ENCODE measurements around the gene CHST8. TPM values are rescaled to one million over a fixed set of nuclear protein-coding genes. Genes with fewer than 3 reads are reported as not detected.

CHST8 gene
- total RNA-seq, 1 donor: 0.84 TPM

DNA sequence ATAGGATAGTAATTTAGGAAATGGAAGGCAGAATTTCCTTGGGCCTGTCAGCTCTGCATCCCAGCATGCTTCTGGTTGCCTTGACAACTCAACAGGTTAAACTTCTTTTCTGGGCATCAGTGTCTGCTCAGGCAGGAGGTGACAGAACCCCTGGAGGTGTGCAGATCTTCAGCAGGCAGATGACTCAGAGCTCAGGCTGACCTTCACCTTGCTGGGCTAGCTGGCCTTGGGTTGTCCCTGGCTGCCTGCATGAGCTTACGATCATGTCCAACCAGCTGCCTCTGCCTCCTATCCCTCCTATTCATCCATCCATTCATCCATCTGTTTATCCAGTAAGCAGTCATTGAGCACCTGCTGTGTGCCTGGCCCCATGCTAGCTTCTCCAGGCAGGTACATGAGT, 93.7 kb downstream of the CHST8 start:
- Histone ChIP-seq H3K9me3 (ENCODE audit: low read depth, low read length) (no peaks in the 10 kb centered on the region), H3K4me3 (ENCODE audit: low read length) (no peak overlapping the region), H3K27me3 (ENCODE audit: insufficient read depth, low read length) (peaks cover 2% of the 10 kb centered on the region), H3K4me1 (ENCODE audit: insufficient read depth, low read length) (no peaks in the 10 kb centered on the region)

GRCh38 chr19:33717878-33718277, 96.1 kb downstream of the CHST8 start:
- Histone ChIP-seq H3K27me3 (ENCODE audit: insufficient read depth, low read length) (no peaks in the 10 kb centered on the region), H3K4me1 (ENCODE audit: insufficient read depth, low read length) (no peaks in the 10 kb centered on the region), H3K9me3 (ENCODE audit: low read depth, low read length) (no peaks in the 10 kb centered on the region), H3K4me3 (ENCODE audit: low read length) (no peak overlapping the region)

DNA sequence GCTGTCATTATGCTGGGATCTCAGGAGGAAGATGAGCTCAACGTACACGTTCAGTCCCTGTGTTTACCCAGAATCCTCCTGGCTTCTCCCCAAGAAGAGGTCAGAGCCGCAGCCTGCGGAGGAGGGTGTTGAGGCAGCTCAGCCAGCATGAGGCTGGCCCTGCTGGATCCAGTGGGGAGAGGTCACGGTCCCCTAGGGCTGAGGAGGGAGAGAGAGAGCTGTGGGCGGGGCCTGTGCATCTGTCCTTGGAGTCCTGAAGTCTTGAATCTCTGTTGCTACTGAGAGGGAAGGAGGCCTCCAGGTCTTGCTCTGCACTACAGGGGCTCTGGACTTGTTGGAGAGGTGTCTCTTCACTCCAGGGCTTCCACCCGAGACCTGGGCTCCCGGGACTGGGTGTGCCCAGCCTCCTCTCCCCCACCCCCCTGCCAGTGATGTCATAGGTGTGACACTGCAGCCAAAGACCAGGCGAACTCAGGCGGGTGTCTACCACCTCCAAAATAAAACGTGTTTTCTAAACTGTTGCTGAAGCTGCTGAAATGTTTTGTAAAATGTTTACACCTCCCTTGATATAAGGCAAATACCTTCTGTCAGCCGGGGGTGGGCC, 97.0 kb downstream of the CHST8 start:
- no peaks in the 10 kb centered on the region for H3K27me3 ChIP-seq (ENCODE audit: insufficient read depth, low read length)
- no peaks in the 10 kb centered on the region for H3K4me1 ChIP-seq (ENCODE audit: insufficient read depth, low read length)
- H3K4me3 ChIP-seq (ENCODE audit: low read length): no peak overlapping the region
- no peaks in the 10 kb centered on the region for H3K9me3 ChIP-seq (ENCODE audit: low read depth, low read length)

GRCh38 chr19:33719366-33720154, 97.8 kb downstream of the CHST8 start:
- H3K4me3 ChIP-seq (ENCODE audit: low read length): no peak overlapping the region
- no peaks in the 10 kb centered on the region for H3K27me3 ChIP-seq (ENCODE audit: insufficient read depth, low read length)
- H3K4me1 ChIP-seq (ENCODE audit: insufficient read depth, low read length): no peaks in the 10 kb centered on the region
- H3K9me3 ChIP-seq (ENCODE audit: low read depth, low read length): no peaks in the 10 kb centered on the region

DNA sequence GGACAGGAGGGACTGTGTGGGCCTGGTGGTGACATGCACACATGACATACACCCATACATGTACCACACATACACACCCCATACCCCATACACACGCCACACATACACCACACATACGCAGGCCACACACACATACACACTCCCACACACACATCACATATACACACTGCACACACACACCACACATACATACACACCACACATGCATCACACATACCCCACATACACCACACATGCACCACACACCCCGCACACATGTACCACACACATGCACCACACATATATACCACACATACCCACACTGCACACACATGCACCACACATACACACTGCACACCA, 98.4 kb downstream of the CHST8 start:
- no peak overlapping the region for H3K4me3 ChIP-seq (ENCODE audit: low read length)
- H3K27me3 ChIP-seq (ENCODE audit: insufficient read depth, low read length): no peaks in the 10 kb centered on the region
- H3K9me3 ChIP-seq (ENCODE audit: low read depth, low read length): no peaks in the 10 kb centered on the region
- no peaks in the 10 kb centered on the region for H3K4me1 ChIP-seq (ENCODE audit: insufficient read depth, low read length)

DNA sequence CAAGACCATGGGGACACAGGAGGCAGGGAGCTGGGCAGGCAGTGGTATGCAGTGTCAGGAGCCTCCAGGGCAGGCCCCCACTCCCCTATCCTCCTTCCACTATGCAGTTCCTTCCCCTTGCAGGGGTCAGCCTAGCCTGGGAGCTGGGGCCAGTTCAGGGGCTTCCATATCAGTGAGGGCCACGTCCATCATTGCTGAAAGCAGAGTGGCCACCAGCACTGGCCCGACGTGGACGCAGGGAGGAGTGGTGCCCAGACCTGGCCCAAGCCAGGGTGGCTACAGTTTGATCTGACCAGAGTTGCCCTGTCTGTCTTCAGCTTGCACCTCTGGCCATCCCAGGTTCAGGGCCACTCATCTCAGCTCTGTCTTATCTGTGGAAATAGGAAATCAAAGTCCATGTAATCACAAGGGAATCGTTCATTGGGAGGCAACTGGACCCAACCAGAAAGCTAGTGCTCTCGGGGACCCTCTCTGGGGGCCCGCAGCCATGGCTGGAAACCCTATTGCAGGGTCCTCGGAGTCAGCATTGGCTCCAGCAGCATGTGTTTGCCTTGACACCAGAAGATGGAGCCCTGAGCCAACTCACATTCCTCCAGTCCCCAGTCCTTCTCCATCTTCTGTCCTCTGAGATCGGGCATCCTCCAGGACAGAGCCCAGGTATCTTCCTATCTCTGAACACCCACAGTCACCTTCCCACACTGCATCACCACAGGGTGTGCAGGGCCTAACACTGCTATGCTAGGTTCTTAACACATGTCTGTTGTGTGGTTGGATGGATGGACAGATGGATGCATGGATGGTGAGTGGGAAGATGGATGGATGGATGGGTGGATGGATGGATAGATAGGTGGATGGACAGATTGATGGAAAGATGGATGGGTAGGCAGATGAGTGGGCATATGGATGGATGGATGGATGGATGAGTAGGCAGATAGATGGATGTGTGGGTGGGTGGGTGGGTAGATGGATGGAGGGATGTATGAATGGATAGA, 99.2 kb downstream of the CHST8 start:
- Histone ChIP-seq H3K27me3 (ENCODE audit: insufficient read depth, low read length) (no peaks in the 10 kb centered on the region), H3K4me3 (ENCODE audit: low read length) (no peak overlapping the region), H3K9me3 (ENCODE audit: low read depth, low read length) (no peaks in the 10 kb centered on the region), H3K4me1 (ENCODE audit: insufficient read depth, low read length) (no peaks in the 10 kb centered on the region)

- Histone ChIP-seq H3K9me3 (ENCODE audit: low read depth, low read length) (no peaks in the 10 kb centered on the region), H3K27me3 (ENCODE audit: insufficient read depth, low read length) (no peaks in the 10 kb centered on the region), H3K4me3 (ENCODE audit: low read length) (no peak overlapping the region), H3K4me1 (ENCODE audit: insufficient read depth, low read length) (no peaks in the 10 kb centered on the region)
Observed at GRCh38 chr19:33721735-33722297, 100.1 kb downstream of the CHST8 start.

- no peaks in the 10 kb centered on the region for H3K4me1 ChIP-seq (ENCODE audit: insufficient read depth, low read length)
- H3K27me3 ChIP-seq (ENCODE audit: insufficient read depth, low read length): no peaks in the 10 kb centered on the region
- no peaks in the 10 kb centered on the region for H3K9me3 ChIP-seq (ENCODE audit: low read depth, low read length)
- no peak overlapping the region for H3K4me3 ChIP-seq (ENCODE audit: low read length)
Observed at GRCh38 chr19:33722456-33723239, 100.9 kb downstream of the CHST8 start.

DNA sequence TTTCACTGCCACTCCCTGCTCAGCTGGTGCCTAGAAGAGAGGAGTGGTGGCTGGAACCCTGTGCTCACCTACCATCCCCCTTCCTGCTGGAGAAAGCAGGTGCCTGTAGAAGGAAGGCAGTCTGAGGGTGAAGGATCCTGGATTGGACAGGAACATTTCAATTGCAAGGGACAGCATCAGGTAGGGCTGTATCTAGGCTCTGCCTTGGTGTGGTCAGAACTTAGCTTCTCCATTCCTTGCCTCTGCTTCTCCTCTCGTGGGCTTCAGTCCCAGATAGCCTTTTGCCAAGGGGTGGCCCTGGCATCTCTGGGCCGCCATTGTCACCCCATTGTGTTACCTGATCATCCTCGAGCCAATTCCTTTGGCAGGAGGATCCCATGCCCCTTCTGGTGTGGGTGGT, 101.8 kb downstream of the CHST8 start:
- Histone ChIP-seq H3K27me3 (ENCODE audit: insufficient read depth, low read length) (no peaks in the 10 kb centered on the region), H3K4me1 (ENCODE audit: insufficient read depth, low read length) (no peaks in the 10 kb centered on the region), H3K4me3 (ENCODE audit: low read length) (no peak overlapping the region), H3K9me3 (ENCODE audit: low read depth, low read length) (no peaks in the 10 kb centered on the region)

DNA sequence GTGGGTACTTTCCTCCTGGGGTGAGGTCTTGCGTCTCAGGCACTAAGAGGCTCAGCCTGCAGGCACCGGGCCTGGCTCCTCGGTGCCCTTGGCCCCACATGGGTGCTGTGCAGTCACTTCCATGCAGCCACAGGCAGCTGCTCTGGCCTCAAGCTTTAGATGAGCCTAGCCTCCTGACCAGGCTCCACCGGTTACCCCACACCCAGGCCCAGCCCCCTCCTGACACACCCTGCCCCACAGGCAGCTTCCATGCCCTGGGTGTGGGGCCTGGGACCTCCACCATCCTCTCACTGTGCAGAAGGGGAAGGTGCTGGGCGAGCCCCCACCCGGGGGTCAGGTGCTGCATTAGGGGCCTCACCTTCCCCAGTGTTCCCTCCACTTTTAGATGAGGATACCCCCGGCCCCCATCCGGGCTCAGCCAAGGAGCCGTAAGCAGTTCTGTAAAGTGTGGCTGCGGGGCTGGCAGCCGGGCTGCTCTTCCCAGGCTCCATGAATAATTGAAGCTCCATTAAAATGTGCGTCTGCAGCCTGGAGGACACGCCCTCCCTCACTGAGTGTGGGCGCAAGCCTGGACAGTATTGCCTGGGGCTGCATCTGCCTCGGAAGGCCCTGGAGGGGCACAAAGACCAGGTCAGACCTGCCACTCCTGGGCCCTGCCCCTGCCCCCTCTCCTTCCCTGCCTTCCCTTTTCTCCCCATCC, 102.4 kb downstream of the CHST8 start:
- H3K27me3 ChIP-seq (ENCODE audit: insufficient read depth, low read length): no peaks in the 10 kb centered on the region
- H3K4me1 ChIP-seq (ENCODE audit: insufficient read depth, low read length): no peaks in the 10 kb centered on the region
- no peak overlapping the region for H3K4me3 ChIP-seq (ENCODE audit: low read length)
- no peaks in the 10 kb centered on the region for H3K9me3 ChIP-seq (ENCODE audit: low read depth, low read length)

GRCh38 chr19:33724721-33725060, 102.9 kb downstream of the CHST8 start:
- Histone ChIP-seq H3K4me1 (ENCODE audit: insufficient read depth, low read length) (no peaks in the 10 kb centered on the region), H3K27me3 (ENCODE audit: insufficient read depth, low read length) (no peaks in the 10 kb centered on the region), H3K4me3 (ENCODE audit: low read length) (no peak overlapping the region), H3K9me3 (ENCODE audit: low read depth, low read length) (no peaks in the 10 kb centered on the region)

DNA sequence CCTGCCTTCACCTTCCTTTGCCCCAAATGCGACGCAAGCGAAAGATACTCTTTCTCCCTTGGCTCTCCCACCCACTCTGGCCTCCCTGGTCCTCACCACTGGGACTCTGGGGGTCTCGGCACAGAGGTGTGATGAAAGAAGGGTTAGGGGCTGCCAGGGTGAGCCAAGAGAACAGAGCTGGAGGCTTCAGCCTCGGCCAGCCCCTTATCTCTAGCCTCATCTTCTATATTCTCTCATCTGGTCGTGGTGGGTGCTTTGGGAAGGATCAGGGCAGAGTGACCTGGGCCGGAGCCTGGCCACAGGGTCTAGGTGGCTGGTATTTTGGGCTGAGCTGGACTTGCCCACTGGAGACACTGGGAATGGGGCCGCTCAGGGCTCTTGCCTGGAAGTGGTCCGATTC, 103.8 kb downstream of the CHST8 start:
- no peak overlapping the region for H3K4me3 ChIP-seq (ENCODE audit: low read length)
- no peaks in the 10 kb centered on the region for H3K4me1 ChIP-seq (ENCODE audit: insufficient read depth, low read length)
- no peaks in the 10 kb centered on the region for H3K27me3 ChIP-seq (ENCODE audit: insufficient read depth, low read length)
- H3K9me3 ChIP-seq (ENCODE audit: low read depth, low read length): no peaks in the 10 kb centered on the region

- H3K9me3 ChIP-seq (ENCODE audit: low read depth, low read length): no peaks in the 10 kb centered on the region
- H3K27me3 ChIP-seq (ENCODE audit: insufficient read depth, low read length): no peaks in the 10 kb centered on the region
- no peaks in the 10 kb centered on the region for H3K4me1 ChIP-seq (ENCODE audit: insufficient read depth, low read length)
- no peak overlapping the region for H3K4me3 ChIP-seq (ENCODE audit: low read length)
Observed at GRCh38 chr19:33726756-33727155, 105.0 kb downstream of the CHST8 start.

Data from mononuclear cell (primary cell).